ENCODE results near the gene WHRN. TPM values are rescaled to one million over a fixed set of nuclear protein-coding genes. Genes with fewer than 3 reads are reported as not detected.

The WHRN gene
- total and polyA plus RNA-seq, 2 of the 8 experiments (the other 6 are each of a cell fraction or from before 2014, with no cell fraction given) = 4.4 to 7.7 TPM

GRCh38 chr9:114513959-114514267, 8.6 kb upstream of the WHRN start:
- H4K20me1 ChIP-seq (replicated peaks in 1 of 2; ENCODE audit: control insufficient read depth in 1 of 2, insufficient read depth in 2 of 2, low read length in 2 of 2) = no peaks in the 10 kb centered on the region
- no peak overlapping the region for H2AK5ac ChIP-seq (ENCODE audit: low read depth, low read length)
- H3K9ac ChIP-seq (replicated peaks in 1 of 4; ENCODE audit: extremely low read depth in 1 of 4, low read depth in 3 of 4, low read length in 3 of 4) = no peak overlapping the region
- CTCF ChIA-PET (ENCODE audit: partially characterized antibody) = interaction anchor here (1.3 kb wide), 1 partner anchor 60 kb away, joined by 3 read pairs; no protein-coding TSS in a partner anchor
- no peak overlapping the region for H3K23ac ChIP-seq (ENCODE audit: insufficient read length)
- POLR2A ChIA-PET (ENCODE audit: partially characterized antibody) = interaction anchor here (0.8 kb wide), 1 partner anchor 25 kb away, joined by 3 read pairs; no protein-coding TSS in a partner anchor
- H3K23me2 ChIP-seq (ENCODE audit: low read depth, low read length) = no peaks in the 10 kb centered on the region
- no peak for DNase-seq (ENCODE audit: low read depth in 1 of 2, low spot score in 2 of 2)
- no peak overlapping the region for H2AFZ ChIP-seq (ENCODE audit: low read length)
- no peak overlapping the region for H4K5ac ChIP-seq (ENCODE audit: insufficient read length, low read depth, low read length)
- H4K8ac ChIP-seq (ENCODE audit: extremely low read depth, insufficient read depth, low read length) = no peak overlapping the region
- H3K4ac ChIP-seq (replicated peaks; ENCODE audit: insufficient read length, low read depth, low read length) = no peak overlapping the region
- H2BK12ac ChIP-seq (ENCODE audit: low read depth, low read length) = no peak overlapping the region
- H4K91ac ChIP-seq (replicated peaks; ENCODE audit: insufficient read length, low read length) = no peak overlapping the region
- no peaks in the 10 kb centered on the region for H3K79me1 ChIP-seq (ENCODE audit: low read depth, low read length)
- H3K79me2 ChIP-seq (ENCODE audit: control insufficient read depth in 1 of 2, insufficient read depth in 2 of 2, low read length in 2 of 2) = no peaks in the 10 kb centered on the region
- 63% methylated on average over 1 of the region's 1 CpG; no CpG with 5 or more reads in 1 of the 2 experiments for WGBS, 2 experiments (ENCODE audit: extremely low coverage in 1 of 2, insufficient coverage in 1 of 2, insufficient read length in 1 of 2, insufficient replicate concordance in 2 of 2, low coverage in 1 of 2, low lambda C conversion rate in 2 of 2, missing lambda C conversion rate in 1 of 2)
- H3K4me1 ChIP-seq (replicated peaks in 1 of 4; ENCODE audit: control insufficient read depth in 3 of 4, insufficient read depth in 4 of 4, low read length in 3 of 4) = no peaks in the 10 kb centered on the region
- H3K27ac ChIP-seq (ENCODE audit: low read depth, low read length) = no peak overlapping the region
- no peak overlapping the region for H3K18ac ChIP-seq (ENCODE audit: extremely low read depth, low read length)
- no peaks in the 10 kb centered on the region for H3K9me3 ChIP-seq (ENCODE audit: insufficient read depth in 2 of 2, low read depth in 1 of 2, low read length in 1 of 2)
- H2BK15ac ChIP-seq (ENCODE audit: low read length) = no peak overlapping the region
- H3K36me3 ChIP-seq (ENCODE audit: control insufficient read depth in 2 of 4, insufficient read depth in 4 of 4, low read length in 3 of 4) = no peaks in the 10 kb centered on the region
- H3K27me3 ChIP-seq (replicated peaks in 1 of 4; ENCODE audit: control insufficient read depth in 3 of 4, extremely low read depth in 1 of 4, insufficient read depth in 3 of 4, low read length in 3 of 4) = no peaks in the 10 kb centered on the region; a peak in 2 of 7 replicates
- no peak overlapping the region for H3K56ac ChIP-seq (replicated peaks; ENCODE audit: insufficient read length, low read depth, low read length)
- no peak overlapping the region for H3K4me2 ChIP-seq (ENCODE audit: insufficient read depth in 1 of 2, low read depth in 2 of 2, low read length in 2 of 2)
- H2BK20ac ChIP-seq (ENCODE audit: low read length) = no peak overlapping the region
- FAIRE-seq = no peak
- H3K14ac ChIP-seq (ENCODE audit: insufficient read length) = no peak overlapping the region
- H3K4me3 ChIP-seq (ENCODE audit: extremely low read depth in 1 of 4, insufficient read depth in 2 of 4, low read depth in 3 of 4, low read length in 4 of 4) = no peak overlapping the region
- H2BK5ac ChIP-seq (ENCODE audit: low read depth, low read length) = no peak overlapping the region
- H2BK120ac ChIP-seq (replicated peaks; ENCODE audit: low read depth, low read length) = no peak overlapping the region
- no peak for TF ChIP-seq POU5F1 (IDR thresholded peaks at IDR 0.05; ENCODE audit: low read depth, low read length)
- no peak for TF ChIP-seq SAP30 (IDR thresholded peaks at IDR 0.05; ENCODE audit: insufficient read depth, insufficient replicate concordance, low read length)
- TF ChIP-seq SRF (IDR thresholded peaks at IDR 0.05; ENCODE audit: low read depth, low read length) = no peak
- no peak for TF ChIP-seq EGR1 (IDR thresholded peaks at IDR 0.05; ENCODE audit: borderline replicate concordance, low read depth, low read length)
- no peak for TF ChIP-seq JUN (IDR thresholded peaks at IDR 0.05; ENCODE audit: low read depth, low read length)
- no peak for TF ChIP-seq SP2 (IDR thresholded peaks at IDR 0.05; ENCODE audit: low read length)
- TF ChIP-seq BACH1 (IDR thresholded peaks at IDR 0.05; ENCODE audit: low read length) = no peak
- TF ChIP-seq YY1 (IDR thresholded peaks at IDR 0.05; ENCODE audit: low read depth, low read length) = no peak
- TF ChIP-seq RFX5 (IDR thresholded peaks at IDR 0.05; ENCODE audit: borderline replicate concordance, low read depth, low read length) = no peak
- no peak for TF ChIP-seq GTF2F1 (IDR thresholded peaks at IDR 0.05; ENCODE audit: borderline replicate concordance, low read depth, low read length)
- TF ChIP-seq PHF8 (conservative IDR thresholded peaks at IDR 0.05; ENCODE audit: low read depth, low read length) = no peak
- TF ChIP-seq HDAC6 (IDR thresholded peaks at IDR 0.05; ENCODE audit: low read depth, low read length) = no peak
- no peak for TF ChIP-seq BRCA1 (IDR thresholded peaks at IDR 0.05; ENCODE audit: low read depth, low read length)

All from H1 (cell line).